K562 (cell line): ENCODE results near the gene RAB3GAP1. TPM values are rescaled to one million over a fixed set of nuclear protein-coding genes. Genes with fewer than 3 reads are reported as not detected.

Experiments
- ATAC-seq: fragments of 200-7000 bp; cut with Tn5 transposase; 3 replicates; pipeline ENCODE4 v1.9.1; 2020; ENCODE audit warnings: moderate library complexity
- BruUV-seq: library from RNA; stranded (reverse); fragments of 400-500 nt; replicated peaks from 2 replicates; lab custom pipeline; 2021; lab: Mats Ljungman, UMichigan
- CTCF ChIA-PET: fragments of 300-600 bp; formaldehyde crosslinking; extraction: SDS; loops from one replicate; lab custom pipeline; 2021; ENCODE audit warnings: low intra/inter-chr PET ratio; lab: Yijun Ruan, JAX
- POLR2A ChIA-PET: fragments of 300-600, 350-650 bp; sonication (Branson Sonifier 250); formaldehyde crosslinking; extraction: SDS; loops from one replicate; lab custom pipeline; 2021; ENCODE audit warnings: antibody characterized with exemption, inconsistent platforms; lab: Yijun Ruan, JAX
- DNase-seq, 4 experiments: peaks; one replicate each; pipeline versions ENCODE4 v3.0.0 to v3.0.0-alpha.2; 2011 to 2018; ENCODE audit warnings: low spot score in 3 of 4, mixed read lengths in 3 of 4; ENCODE audit errors: extremely low read depth in 1 of 4
- FAIRE-seq: peaks from 2 replicates; lab custom pipeline; 2011; peaks lifted over from hg19 to GRCh38; lab: Jason Lieb, UNC
- H2AFZ ChIP-seq: 2 replicates; pipeline ENCODE4 v1.6.0; 2011; ENCODE audit warnings: low read depth, low read length, control low read depth, inconsistent platforms
- H3K27ac ChIP-seq: fragments of 200-600 bp; 3 replicates; pipeline ENCODE4 v1.8.0; 2011; ENCODE audit warnings: low read depth, mild to moderate bottlenecking, control low read depth, inconsistent platforms, low read length, moderate library complexity, mixed read lengths; ENCODE audit errors: extremely low read depth
- H3K27me3 ChIP-seq, 2 experiments: fragments of 300-600 bp in 1 of 2; 2 replicates in 1 of 2; 3 replicates in 1 of 2; pipeline versions ENCODE4 v1.6.0 to v1.8.0; 2011; ENCODE audit warnings: inconsistent platforms in 2 of 2, low read length in 2 of 2, mild to moderate bottlenecking in 1 of 2, mixed read lengths in 1 of 2, moderate library complexity in 1 of 2; ENCODE audit not compliant: control insufficient read depth in 2 of 2, insufficient read depth in 2 of 2
- H3K36me3 ChIP-seq: fragments of 300-600 bp; 3 replicates; pipeline ENCODE4 v1.8.0; 2011; ENCODE audit warnings: mild to moderate bottlenecking, low read length, inconsistent platforms; ENCODE audit not compliant: control insufficient read depth, insufficient read depth
- H3K4me1 ChIP-seq, 2 experiments: fragments of 200-600 bp in 1 of 2; replicated peaks in 1 of 2; 2 replicates in 1 of 2; 3 replicates in 1 of 2; pipeline versions ENCODE4 v1.5.1 to v1.8.0; 2011; ENCODE audit warnings: inconsistent platforms in 2 of 2, low read length in 2 of 2, mild to moderate bottlenecking in 1 of 2, mixed read lengths in 1 of 2, moderate library complexity in 1 of 2; ENCODE audit not compliant: control insufficient read depth in 2 of 2, insufficient read depth in 2 of 2
- H3K4me2 ChIP-seq: 2 replicates; pipeline ENCODE4 v1.6.1; 2011; ENCODE audit warnings: low read length, control low read depth, inconsistent platforms, mixed read lengths; ENCODE audit not compliant: insufficient read depth
- H3K4me3 ChIP-seq: fragments of 200-600 bp; sonication (generic), shearing (Covaris generic); 2 replicates; pipeline ENCODE4 v1.5.1; 2016; ENCODE audit warnings: control low read depth, inconsistent platforms
- H3K79me2 ChIP-seq: fragments of 200-600 bp; 3 replicates; pipeline ENCODE4 v1.8.0; 2011; ENCODE audit warnings: low read length, inconsistent platforms; ENCODE audit not compliant: control insufficient read depth, insufficient read depth
- H3K9ac ChIP-seq, 2 experiments: 2 replicates each; pipeline versions ENCODE4 v1.6.0 to v1.6.1; 2011; ENCODE audit warnings: low read depth in 2 of 2, low read length in 2 of 2, control low read depth in 1 of 2, inconsistent platforms in 1 of 2, mild to moderate bottlenecking in 1 of 2, mixed read lengths in 1 of 2; ENCODE audit not compliant: insufficient read depth in 1 of 2
- H3K9me1 ChIP-seq: one replicate; pipeline ENCODE4 v1.6.0; 2011; ENCODE audit warnings: inconsistent platforms, mild to moderate bottlenecking, low read length, moderate library complexity; ENCODE audit not compliant: control insufficient read depth, insufficient read depth
- H3K9me3 ChIP-seq: replicated peaks from 2 replicates; pipeline ENCODE4 v1.5.1; 2011; ENCODE audit warnings: low read depth, low read length, inconsistent platforms; ENCODE audit not compliant: control insufficient read depth, insufficient read depth
- H4K20me1 ChIP-seq: replicated peaks from 2 replicates; pipeline ENCODE4 v1.6.1; 2011; ENCODE audit warnings: low read length, inconsistent platforms, mixed read lengths; ENCODE audit not compliant: control insufficient read depth, insufficient read depth
- ADNP ChIP-seq: fragments of 200-800 bp; sonication (Bioruptor generic); IDR thresholded peaks from 2 replicates; pipeline ENCODE4 v1.6.1; 2016; ENCODE audit warnings: missing genetic modification characterization, missing compliant biosample characterization
- HDAC2 ChIP-seq: fragments of 450-650 bp; IDR thresholded peaks from 2 replicates; pipeline ENCODE4 v1.6.1; 2016; ENCODE audit warnings: mild to moderate bottlenecking
- TRIM28 ChIP-seq: fragments of 450-650 bp; IDR thresholded peaks from 2 replicates; pipeline ENCODE4 v1.6.1; 2017
- ZFP30 ChIP-seq: fragments of 250-450 bp; sonication (Bioruptor Pico); IDR thresholded peaks from 2 replicates; pipeline ENCODE4 v1.8.0; 2022; ENCODE audit warnings: moderate library complexity, mild to moderate bottlenecking, inconsistent platforms, borderline replicate concordance
- ZNF146 ChIP-seq: IDR thresholded peaks from one replicate; pipeline ENCODE4 v1.6.1; 2018; ENCODE audit warnings: missing compliant biosample characterization; ENCODE audit not compliant: unreplicated experiment
- ZNF175 ChIP-seq: fragments of 200-800 bp; sonication (Bioruptor generic); IDR thresholded peaks from 2 replicates; pipeline ENCODE4 v1.6.1; 2016; ENCODE audit warnings: low read depth, mild to moderate bottlenecking, missing genetic modification characterization, missing compliant biosample characterization
- WGBS: fragments of 100-300 bp; shearing (Covaris generic); methylation state at CpG from one replicate; pipeline ENCODE4 v1.1.6; 2016; ENCODE audit warnings: low coverage, mixed read lengths; ENCODE audit not compliant: insufficient coverage; ENCODE audit errors: missing lambda C conversion rate; 5-methylcytosine and 5-hydroxymethylcytosine counted together
- in situ Hi-C: fragments of 300-500 bp; cut with MboI; formaldehyde crosslinking; loops from 4 replicates; pipeline ENCODE4 v1.15.0; 2018; ENCODE audit warnings: inconsistent platforms, mixed read lengths
- intact Hi-C: fragments of 100-400 bp; cut with micrococcal nuclease; formaldehyde crosslinking; loops from 2 replicates; pipeline ENCODE4 v1.14.2; 2022
- polyA plus RNA-seq, 8 experiments: library from polyadenylated mRNA; depleted of rRNA in 4 of 8; stranded (reverse) in 5 of 8; unstranded in 3 of 8; fragments of >200 nt; fragmentation: Nextera tagmentation in 2 of 8; fragmentation: Illumina TruSeq in 1 of 8; extraction: Ambion mirVana in 2 of 8; extraction: Trizol in 1 of 8; gene quantifications; 2 replicates each; pipeline versions ENCODE4 v1.2.1 to v1.2.3, GENCODE V29; 2011 to 2014; ENCODE audit warnings: inconsistent platforms in 1 of 8, missing spikeins in 1 of 8
- total RNA-seq, 7 experiments: library from RNA; depleted of rRNA in 6 of 7; stranded (reverse); fragments of >200 nt in 6 of 7; fragmentation: Illumina TruSeq in 2 of 7; extraction: Trizol in 2 of 7; gene quantifications; 2 replicates each; pipeline versions ENCODE4 v1.2.1 to v1.2.3, GENCODE V29; 2011 to 2021; ENCODE audit warnings: low replicate concordance in 1 of 7
- TF ChIP-seq, protein P1 (sequence below): fragments of 250-450 bp; sonication (Bioruptor Pico); IDR thresholded peaks from 2 replicates; pipeline ENCODE4 v1.5.0; 2021
- TF ChIP-seq, protein P2 (sequence below): fragments of 250-450 bp; sonication (Bioruptor Pico); IDR thresholded peaks from 2 replicates; pipeline ENCODE4 v1.8.0; 2022; ENCODE audit warnings: inconsistent platforms, mild to moderate bottlenecking, moderate library complexity, borderline replicate concordance
- TF ChIP-seq, protein P3 (sequence below): IDR thresholded peaks from 3 replicates; pipeline ENCODE4 v1.6.1; 2011; ENCODE audit warnings: borderline replicate concordance, mild to moderate bottlenecking; ENCODE audit not compliant: insufficient read length, insufficient read depth
- TF ChIP-seq, protein P4 (sequence below): fragments of 250-450 bp; sonication (Bioruptor Pico); IDR thresholded peaks from 2 replicates; pipeline ENCODE4 v1.5.1; 2021; ENCODE audit warnings: mild to moderate bottlenecking

RAB3GAP1 gene
- total and polyA plus RNA-seq, 9 of the 15 experiments (the other 6 are each of a cell fraction or from before 2014, with no cell fraction given) = 15.5 to 48.6 (median 33.0) TPM

DNA sequence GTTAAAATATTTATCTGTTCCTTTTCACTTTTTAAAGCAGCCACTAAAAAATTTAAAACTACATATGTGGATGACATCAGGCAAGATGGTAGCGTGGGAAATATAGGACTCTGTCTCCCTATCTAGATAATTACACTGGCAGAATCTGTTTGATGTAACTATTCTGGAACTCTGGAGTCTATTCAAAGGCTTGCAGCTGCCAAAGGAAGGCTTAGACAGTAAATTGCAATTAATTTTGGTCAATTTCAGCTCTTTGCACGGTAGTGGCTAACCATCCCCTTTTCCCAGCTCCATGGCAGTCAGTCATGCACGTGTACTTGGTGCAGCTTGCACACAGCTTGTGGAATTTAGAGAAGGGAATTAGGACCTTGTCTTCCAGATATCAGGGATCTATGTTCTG is 135.2 kb downstream of the RAB3GAP1 start:
- no peaks in the 10 kb centered on the region for H4K20me1 ChIP-seq
- in situ Hi-C loops (no loop called here), intact Hi-C loops (no loop called here)
- DNase-seq = no peak
- H2AFZ ChIP-seq = no peak overlapping the region
- CTCF ChIA-PET = no interaction called here
- no peaks in the 10 kb centered on the region for H3K9me1 ChIP-seq
- ATAC-seq = no peak
- 0 out of 2 replicates have a peak, but pooled peaks cover 2% of the 10 kb centered on the region for H3K9me3 ChIP-seq
- H3K36me3 ChIP-seq = no peaks in the 10 kb centered on the region
- no peak overlapping the region for H3K4me3 ChIP-seq
- BruUV-seq = no TSS peak
- FAIRE-seq = no peak
- no peaks in the 10 kb centered on the region for H3K4me1 ChIP-seq
- TF ChIP-seq, protein P1, sequence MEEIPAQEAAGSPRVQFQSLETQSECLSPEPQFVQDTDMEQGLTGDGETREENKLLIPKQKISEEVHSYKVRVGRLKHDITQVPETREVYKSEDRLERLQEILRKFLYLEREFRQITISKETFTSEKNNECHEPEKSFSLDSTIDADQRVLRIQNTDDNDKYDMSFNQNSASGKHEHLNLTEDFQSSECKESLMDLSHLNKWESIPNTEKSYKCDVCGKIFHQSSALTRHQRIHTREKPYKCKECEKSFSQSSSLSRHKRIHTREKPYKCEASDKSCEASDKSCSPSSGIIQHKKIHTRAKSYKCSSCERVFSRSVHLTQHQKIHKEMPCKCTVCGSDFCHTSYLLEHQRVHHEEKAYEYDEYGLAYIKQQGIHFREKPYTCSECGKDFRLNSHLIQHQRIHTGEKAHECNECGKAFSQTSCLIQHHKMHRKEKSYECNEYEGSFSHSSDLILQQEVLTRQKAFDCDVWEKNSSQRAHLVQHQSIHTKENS (CRISPR knock-in tag) = no peak
- 64% methylated on average over 3 of the region's 3 CpGs for WGBS
- POLR2A ChIA-PET = interaction anchor here (0.6 kb wide), 1 partner anchor 58 kb away, joined by 3 read pairs; no protein-coding TSS in a partner anchor
- H3K79me2 ChIP-seq = no peaks in the 10 kb centered on the region
- H3K4me2 ChIP-seq = no peak overlapping the region
- no peak overlapping the region for H3K27ac ChIP-seq
- no peaks in the 10 kb centered on the region for H3K27me3 ChIP-seq
- no peak overlapping the region for H3K9ac ChIP-seq

DNA sequence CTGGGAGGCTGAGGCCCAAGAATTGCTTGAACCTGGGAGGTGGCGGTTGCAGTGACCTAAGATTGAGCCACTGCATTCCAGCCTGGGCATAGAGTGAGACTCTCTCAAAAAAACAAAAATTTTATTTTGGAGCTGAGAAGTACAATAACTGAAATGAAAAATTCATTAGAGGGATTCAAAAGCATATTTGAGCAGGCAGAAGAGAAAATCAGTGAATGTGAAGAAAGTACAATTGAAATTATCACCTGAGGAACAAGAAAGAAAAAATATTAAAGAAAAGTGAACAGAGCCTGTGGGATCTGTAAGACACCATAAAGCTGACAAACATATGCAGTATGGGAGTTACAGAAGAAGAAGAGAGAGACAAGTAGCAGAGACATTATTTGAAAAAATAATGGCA is 137.1 kb downstream of the RAB3GAP1 start:
- POLR2A ChIA-PET = interaction anchor here (1.3 kb wide), 1 partner anchor 37 kb away, joined by 6 read pairs; no protein-coding TSS in a partner anchor
- no peak for ATAC-seq
- no TSS peak for BruUV-seq
- Histone ChIP-seq H3K79me2 (no peaks in the 10 kb centered on the region), H2AFZ (no peak overlapping the region), H3K9me1 (no peaks in the 10 kb centered on the region), H3K4me3 (no peak overlapping the region), H3K9me3 (0 out of 2 replicates have a peak, but pooled peaks cover 3% of the 10 kb centered on the region), H3K27me3 (no peaks in the 10 kb centered on the region), H3K27ac (no peak overlapping the region), H3K4me2 (no peak overlapping the region), H3K9ac (no peak overlapping the region), H3K36me3 (no peaks in the 10 kb centered on the region), H3K4me1 (no peaks in the 10 kb centered on the region), H4K20me1 (no peaks in the 10 kb centered on the region)
- intact Hi-C loops = no loop called here
- CTCF ChIA-PET = no interaction called here
- no peak for DNase-seq
- in situ Hi-C loops = no loop called here
- WGBS = 92% methylated on average over 1 of the region's 1 CpG
- no peak for FAIRE-seq
- no peak for TF ChIP-seq ADNP (tag)
- TF ChIP-seq ZFP30 (CRISPR knock-in tag) = peak; percentile 67; the same call in 1 of the 2 replicates
- no peak for TF ChIP-seq ZNF146 (CRISPR knock-in tag)
- no peak for TF ChIP-seq ZNF175 (CRISPR knock-in tag)
- TF ChIP-seq, protein P2, sequence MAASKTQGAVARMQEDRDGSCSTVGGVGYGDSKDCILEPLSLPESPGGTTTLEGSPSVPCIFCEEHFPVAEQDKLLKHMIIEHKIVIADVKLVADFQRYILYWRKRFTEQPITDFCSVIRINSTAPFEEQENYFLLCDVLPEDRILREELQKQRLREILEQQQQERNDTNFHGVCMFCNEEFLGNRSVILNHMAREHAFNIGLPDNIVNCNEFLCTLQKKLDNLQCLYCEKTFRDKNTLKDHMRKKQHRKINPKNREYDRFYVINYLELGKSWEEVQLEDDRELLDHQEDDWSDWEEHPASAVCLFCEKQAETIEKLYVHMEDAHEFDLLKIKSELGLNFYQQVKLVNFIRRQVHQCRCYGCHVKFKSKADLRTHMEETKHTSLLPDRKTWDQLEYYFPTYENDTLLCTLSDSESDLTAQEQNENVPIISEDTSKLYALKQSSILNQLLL (CRISPR knock-in tag) = no peak
- peak; percentile 75; the same call in 1 of the 2 replicates for TF ChIP-seq TRIM28
- TF ChIP-seq, protein P3, sequence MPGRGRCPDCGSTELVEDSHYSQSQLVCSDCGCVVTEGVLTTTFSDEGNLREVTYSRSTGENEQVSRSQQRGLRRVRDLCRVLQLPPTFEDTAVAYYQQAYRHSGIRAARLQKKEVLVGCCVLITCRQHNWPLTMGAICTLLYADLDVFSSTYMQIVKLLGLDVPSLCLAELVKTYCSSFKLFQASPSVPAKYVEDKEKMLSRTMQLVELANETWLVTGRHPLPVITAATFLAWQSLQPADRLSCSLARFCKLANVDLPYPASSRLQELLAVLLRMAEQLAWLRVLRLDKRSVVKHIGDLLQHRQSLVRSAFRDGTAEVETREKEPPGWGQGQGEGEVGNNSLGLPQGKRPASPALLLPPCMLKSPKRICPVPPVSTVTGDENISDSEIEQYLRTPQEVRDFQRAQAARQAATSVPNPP = no peak
- TF ChIP-seq, protein P4, sequence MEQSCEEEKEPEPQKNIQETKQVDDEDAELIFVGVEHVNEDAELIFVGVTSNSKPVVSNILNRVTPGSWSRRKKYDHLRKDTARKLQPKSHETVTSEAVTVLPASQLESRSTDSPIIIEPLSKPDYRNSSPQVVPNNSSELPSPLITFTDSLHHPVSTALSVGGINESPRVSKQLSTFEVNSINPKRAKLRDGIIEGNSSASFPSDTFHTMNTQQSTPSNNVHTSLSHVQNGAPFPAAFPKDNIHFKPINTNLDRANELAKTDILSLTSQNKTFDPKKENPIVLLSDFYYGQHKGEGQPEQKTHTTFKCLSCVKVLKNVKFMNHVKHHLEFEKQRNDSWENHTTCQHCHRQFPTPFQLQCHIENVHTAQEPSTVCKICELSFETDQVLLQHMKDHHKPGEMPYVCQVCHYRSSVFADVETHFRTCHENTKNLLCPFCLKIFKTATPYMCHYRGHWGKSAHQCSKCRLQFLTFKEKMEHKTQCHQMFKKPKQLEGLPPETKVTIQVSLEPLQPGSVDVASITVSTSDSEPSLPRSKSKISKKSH (CRISPR knock-in tag) = peak; percentile 39; the same call in 1 of the 2 replicates
- no peak for TF ChIP-seq HDAC2
